HEK293 (cell line): Measurements from ENCODE around the gene TUT1.
A peak's percentile ranks its signal among the peaks of the same experiment; 100 is the strongest.

Experiments used
- BCL6B ChIP-seq: fragments of 450-650 bp; formaldehyde crosslinking; IDR thresholded peaks from 2 replicates; pipeline ENCODE4 v1.5.1; 2017; ENCODE audit warnings: missing biosample characterization, missing genetic modification characterization
- GLI4 ChIP-seq: fragments of 450-650 bp; formaldehyde crosslinking; IDR thresholded peaks from 2 replicates; pipeline ENCODE4 v1.5.1; 2016; ENCODE audit warnings: missing biosample characterization, missing genetic modification characterization
- IKZF3 ChIP-seq: fragments of 450-650 bp; IDR thresholded peaks from 2 replicates; pipeline ENCODE4 v1.5.0; 2018; ENCODE audit warnings: missing biosample characterization, mild to moderate bottlenecking, missing genetic modification characterization, moderate library complexity
- KLF7 ChIP-seq: fragments of 450-650 bp; formaldehyde crosslinking; IDR thresholded peaks from 2 replicates; pipeline ENCODE4 v1.5.1; 2016; ENCODE audit warnings: missing biosample characterization, missing genetic modification characterization, borderline replicate concordance
- MEIS1 ChIP-seq: sonication (generic); formaldehyde crosslinking; IDR thresholded peaks from 2 replicates; pipeline ENCODE4 v1.8.1; 2022; ENCODE audit warnings: missing genetic modification reagents, mild to moderate bottlenecking, borderline replicate concordance
- MZF1 ChIP-seq: fragments of 450-650 bp; formaldehyde crosslinking; IDR thresholded peaks from 2 replicates; pipeline ENCODE4 v1.5.1; 2017; ENCODE audit warnings: missing biosample characterization, missing genetic modification characterization, borderline replicate concordance
- PATZ1 ChIP-seq: fragments of 450-650 bp; formaldehyde crosslinking; IDR thresholded peaks from 2 replicates; pipeline ENCODE4 v1.5.1; 2016; ENCODE audit warnings: missing biosample characterization, missing genetic modification characterization
- PBX3 ChIP-seq: sonication (generic); formaldehyde crosslinking; IDR thresholded peaks from 2 replicates; pipeline ENCODE4 v1.8.1; 2022; ENCODE audit warnings: mild to moderate bottlenecking, moderate library complexity, missing genetic modification reagents
- PRDM1 ChIP-seq: fragments of 450-650 bp; formaldehyde crosslinking; IDR thresholded peaks from 2 replicates; pipeline ENCODE4; 2016; ENCODE audit warnings: missing biosample characterization, missing genetic modification characterization
- RBAK ChIP-seq: fragments of 450-650 bp; formaldehyde crosslinking; IDR thresholded peaks from 2 replicates; pipeline ENCODE4 v1.5.1; 2016; ENCODE audit warnings: missing biosample characterization, missing genetic modification characterization
- ZBTB7A ChIP-seq: fragments of 450-650 bp; formaldehyde crosslinking; IDR thresholded peaks from 2 replicates; pipeline ENCODE4 v1.5.1; 2016; ENCODE audit warnings: low read depth, missing biosample characterization, missing genetic modification characterization
- ZFP69B ChIP-seq: fragments of 450-650 bp; formaldehyde crosslinking; IDR thresholded peaks from 2 replicates; pipeline ENCODE4 v1.5.1; 2016; ENCODE audit warnings: missing biosample characterization, missing genetic modification characterization
- ZNF16 ChIP-seq: fragments of 450-650 bp; formaldehyde crosslinking; IDR thresholded peaks from 2 replicates; pipeline ENCODE4 v1.5.1; 2016; ENCODE audit warnings: low read depth, missing biosample characterization, missing genetic modification characterization
- ZNF169 ChIP-seq: fragments of 450-650 bp; formaldehyde crosslinking; IDR thresholded peaks from 2 replicates; pipeline ENCODE4 v1.5.1; 2016; ENCODE audit warnings: missing biosample characterization, missing genetic modification characterization
- ZNF174 ChIP-seq: fragments of 450-650 bp; formaldehyde crosslinking; IDR thresholded peaks from 2 replicates; pipeline ENCODE4 v1.5.0; 2017; ENCODE audit warnings: missing biosample characterization, mild to moderate bottlenecking, missing genetic modification characterization
- ZNF184 ChIP-seq: fragments of 450-650 bp; IDR thresholded peaks from 2 replicates; pipeline ENCODE4 v1.5.1; 2018; ENCODE audit warnings: missing biosample characterization, mild to moderate bottlenecking, missing genetic modification characterization
- ZNF202 ChIP-seq: fragments of 450-650 bp; formaldehyde crosslinking; IDR thresholded peaks from 2 replicates; pipeline ENCODE4 v1.5.1; 2016; ENCODE audit warnings: missing biosample characterization, missing genetic modification characterization, borderline replicate concordance
- ZNF24 ChIP-seq: fragments of 450-650 bp; formaldehyde crosslinking; IDR thresholded peaks from 2 replicates; pipeline ENCODE4 v1.5.1; 2016; ENCODE audit warnings: missing biosample characterization, missing genetic modification characterization
- ZNF266 ChIP-seq: fragments of 450-650 bp; formaldehyde crosslinking; IDR thresholded peaks from 2 replicates; pipeline ENCODE4 v1.5.1; 2016; ENCODE audit warnings: missing biosample characterization, missing genetic modification characterization, low read depth
- ZNF302 ChIP-seq: fragments of 450-650 bp; formaldehyde crosslinking; IDR thresholded peaks from 2 replicates; pipeline ENCODE4 v1.5.1; 2016; ENCODE audit warnings: missing biosample characterization, missing genetic modification characterization, low read depth
- ZNF600 ChIP-seq: fragments of 450-650 bp; formaldehyde crosslinking; IDR thresholded peaks from 2 replicates; pipeline ENCODE4 v1.5.1; 2016; ENCODE audit warnings: missing biosample characterization, missing genetic modification characterization
- ZNF610 ChIP-seq: fragments of 450-650 bp; formaldehyde crosslinking; IDR thresholded peaks from 2 replicates; pipeline ENCODE4 v1.5.1; 2016; ENCODE audit warnings: missing biosample characterization, missing genetic modification characterization, borderline replicate concordance
- ZNF629 ChIP-seq: fragments of 450-650 bp; formaldehyde crosslinking; IDR thresholded peaks from 2 replicates; pipeline ENCODE4 v1.5.1; 2017; ENCODE audit warnings: missing biosample characterization, missing genetic modification characterization
- ZNF776 ChIP-seq: fragments of 450-650 bp; formaldehyde crosslinking; IDR thresholded peaks from 2 replicates; pipeline ENCODE4 v1.5.0; 2017; ENCODE audit warnings: missing biosample characterization, missing genetic modification characterization, borderline replicate concordance
- ZSCAN18 ChIP-seq: fragments of 450-650 bp; formaldehyde crosslinking; IDR thresholded peaks from 2 replicates; pipeline ENCODE4 v1.5.1; 2016; ENCODE audit warnings: missing biosample characterization, missing genetic modification characterization
- ZSCAN23 ChIP-seq: fragments of 450-650 bp; formaldehyde crosslinking; IDR thresholded peaks from 2 replicates; pipeline ENCODE4 v1.5.1; 2016; ENCODE audit warnings: missing biosample characterization, missing genetic modification characterization
- TF ChIP-seq, protein P1 (sequence below): fragments of 450-650 bp; formaldehyde crosslinking; IDR thresholded peaks from 2 replicates; pipeline ENCODE4; 2016; ENCODE audit warnings: missing biosample characterization, missing genetic modification characterization
- TF ChIP-seq, protein P2 (sequence below): fragments of 450-650 bp; formaldehyde crosslinking; IDR thresholded peaks from 2 replicates; pipeline ENCODE4 v1.5.1; 2017; ENCODE audit warnings: missing biosample characterization, missing genetic modification characterization
- TF ChIP-seq, protein P3 (sequence below): fragments of 450-650 bp; formaldehyde crosslinking; IDR thresholded peaks from 2 replicates; pipeline ENCODE4 v1.5.1; 2017; ENCODE audit warnings: missing biosample characterization, mild to moderate bottlenecking, missing genetic modification characterization, moderate library complexity

Gene TUT1

DNA sequence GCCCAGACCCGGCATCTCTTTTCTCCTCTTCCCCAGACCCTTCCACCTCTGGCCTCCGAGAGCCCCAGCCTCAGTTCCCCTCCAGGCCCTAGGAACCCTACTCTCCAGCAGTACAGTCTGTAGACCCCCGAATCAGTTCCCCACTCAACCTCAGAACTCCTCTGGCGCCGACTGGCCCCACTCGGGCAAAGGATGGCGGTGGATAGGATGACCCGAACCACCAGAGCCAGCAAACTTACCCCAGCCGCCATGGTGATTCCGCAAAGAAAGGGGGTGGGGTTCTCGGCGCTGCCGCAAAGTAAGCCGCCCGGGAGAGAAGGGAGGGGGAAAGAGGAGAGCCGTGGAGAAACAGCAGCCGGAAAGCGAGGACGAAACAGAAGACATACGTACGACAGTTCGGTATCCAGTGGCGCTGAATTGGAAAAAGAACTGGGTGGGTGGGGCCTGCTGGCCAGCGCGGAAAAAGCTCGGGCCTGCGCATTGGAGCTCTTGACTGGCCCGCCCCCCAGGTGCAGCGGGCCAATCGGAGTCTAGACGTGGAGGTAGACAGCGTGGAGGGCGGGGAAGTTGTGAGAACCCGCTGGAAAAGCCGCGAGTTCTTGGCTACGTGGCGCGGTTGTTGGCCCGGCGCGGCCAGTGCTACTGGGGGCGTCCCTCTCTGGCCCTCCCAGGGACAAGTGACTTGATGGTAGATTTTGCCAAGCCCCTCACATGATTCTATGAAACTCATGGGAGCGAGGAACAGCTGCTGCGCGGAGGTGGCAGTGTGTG, 17.5 kb downstream of the TUT1 start, which contains the start of gene EEF1G (continued):
- TF ChIP-seq PBX3 (CRISPR knock-in tag) (no peak), ZFP69B (0 out of 2 replicates have a peak, but pooled peaks have one; percentile 37), MZF1 (no peak), PRDM1 (tag by site-specific recombination) (no peak), ZNF202 (tag by site-specific recombination) (no peak), ZNF169 (tag by site-specific recombination) (no peak), KLF7 (tag by site-specific recombination) (no peak; the same call in 1 of the 2 replicates), ZNF600 (tag by site-specific recombination) (no peak), RBAK (tag by site-specific recombination) (no peak), ZNF302 (tag by site-specific recombination) (no peak), ZSCAN23 (tag by site-specific recombination) (no peak), BCL6B (no peak), ZNF184 (tag by site-specific recombination) (peak; percentile 26; the same call in 1 of the 2 replicates), GLI4 (tag by site-specific recombination) (0 out of 2 replicates have a peak, but pooled peaks have one; percentile 32), ZNF266 (tag by site-specific recombination) (no peak), PATZ1 (peak; percentile 65), ZNF629 (tag by site-specific recombination) (peak; percentile 35), ZSCAN18 (tag by site-specific recombination) (no peak), ZNF16 (tag by site-specific recombination) (no peak), IKZF3 (tag by site-specific recombination) (0 out of 2 replicates have a peak, but pooled peaks have one; percentile 21), ZBTB7A (tag by site-specific recombination) (0 out of 2 replicates have a peak, but pooled peaks have one; percentile 63), MEIS1 (CRISPR knock-in tag) (no peak), ZNF174 (tag by site-specific recombination) (no peak), ZNF776 (tag by site-specific recombination) (no peak), ZNF24 (tag by site-specific recombination) (0 out of 2 replicates have a peak, but pooled peaks have one; percentile 17), ZNF610 (no peak)
- TF ChIP-seq, protein P1, sequence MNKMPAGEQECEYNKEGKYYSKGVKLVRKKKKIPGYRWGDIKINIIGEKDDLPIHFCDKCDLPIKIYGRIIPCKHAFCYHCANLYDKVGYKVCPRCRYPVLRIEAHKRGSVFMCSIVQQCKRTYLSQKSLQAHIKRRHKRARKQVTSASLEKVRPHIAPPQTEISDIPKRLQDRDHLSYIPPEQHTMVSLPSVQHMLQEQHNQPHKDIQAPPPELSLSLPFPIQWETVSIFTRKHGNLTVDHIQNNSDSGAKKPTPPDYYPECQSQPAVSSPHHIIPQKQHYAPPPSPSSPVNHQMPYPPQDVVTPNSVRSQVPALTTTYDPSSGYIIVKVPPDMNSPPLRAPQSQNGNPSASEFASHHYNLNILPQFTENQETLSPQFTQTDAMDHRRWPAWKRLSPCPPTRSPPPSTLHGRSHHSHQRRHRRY, result no peak
- TF ChIP-seq, protein P2, sequence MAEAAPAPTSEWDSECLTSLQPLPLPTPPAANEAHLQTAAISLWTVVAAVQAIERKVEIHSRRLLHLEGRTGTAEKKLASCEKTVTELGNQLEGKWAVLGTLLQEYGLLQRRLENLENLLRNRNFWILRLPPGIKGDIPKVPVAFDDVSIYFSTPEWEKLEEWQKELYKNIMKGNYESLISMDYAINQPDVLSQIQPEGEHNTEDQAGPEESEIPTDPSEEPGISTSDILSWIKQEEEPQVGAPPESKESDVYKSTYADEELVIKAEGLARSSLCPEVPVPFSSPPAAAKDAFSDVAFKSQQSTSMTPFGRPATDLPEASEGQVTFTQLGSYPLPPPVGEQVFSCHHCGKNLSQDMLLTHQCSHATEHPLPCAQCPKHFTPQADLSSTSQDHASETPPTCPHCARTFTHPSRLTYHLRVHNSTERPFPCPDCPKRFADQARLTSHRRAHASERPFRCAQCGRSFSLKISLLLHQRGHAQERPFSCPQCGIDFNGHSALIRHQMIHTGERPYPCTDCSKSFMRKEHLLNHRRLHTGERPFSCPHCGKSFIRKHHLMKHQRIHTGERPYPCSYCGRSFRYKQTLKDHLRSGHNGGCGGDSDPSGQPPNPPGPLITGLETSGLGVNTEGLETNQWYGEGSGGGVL (tag by site-specific recombination), result no peak
- TF ChIP-seq, protein P3, sequence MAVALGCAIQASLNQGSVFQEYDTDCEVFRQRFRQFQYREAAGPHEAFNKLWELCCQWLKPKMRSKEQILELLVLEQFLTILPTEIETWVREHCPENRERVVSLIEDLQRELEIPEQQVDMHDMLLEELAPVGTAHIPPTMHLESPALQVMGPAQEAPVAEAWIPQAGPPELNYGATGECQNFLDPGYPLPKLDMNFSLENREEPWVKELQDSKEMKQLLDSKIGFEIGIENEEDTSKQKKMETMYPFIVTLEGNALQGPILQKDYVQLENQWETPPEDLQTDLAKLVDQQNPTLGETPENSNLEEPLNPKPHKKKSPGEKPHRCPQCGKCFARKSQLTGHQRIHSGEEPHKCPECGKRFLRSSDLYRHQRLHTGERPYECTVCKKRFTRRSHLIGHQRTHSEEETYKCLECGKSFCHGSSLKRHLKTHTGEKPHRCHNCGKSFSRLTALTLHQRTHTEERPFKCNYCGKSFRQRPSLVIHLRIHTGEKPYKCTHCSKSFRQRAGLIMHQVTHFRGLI (tag by site-specific recombination), result no peak
